Activated CD8-positive, alpha-beta memory T cell treated with anti-CD3 and anti-CD28 coated beads, Interleukin-2, amount 50 U/mL, for 24 hours (primary cell): ENCODE measurements around the gene KRCC1.

Source experiments
- DNase-seq: peaks from one replicate; pipeline ENCODE4 v3.0.0-alpha.2; 2020; ENCODE audit errors: extremely low read depth

KRCC1 gene

DNA sequence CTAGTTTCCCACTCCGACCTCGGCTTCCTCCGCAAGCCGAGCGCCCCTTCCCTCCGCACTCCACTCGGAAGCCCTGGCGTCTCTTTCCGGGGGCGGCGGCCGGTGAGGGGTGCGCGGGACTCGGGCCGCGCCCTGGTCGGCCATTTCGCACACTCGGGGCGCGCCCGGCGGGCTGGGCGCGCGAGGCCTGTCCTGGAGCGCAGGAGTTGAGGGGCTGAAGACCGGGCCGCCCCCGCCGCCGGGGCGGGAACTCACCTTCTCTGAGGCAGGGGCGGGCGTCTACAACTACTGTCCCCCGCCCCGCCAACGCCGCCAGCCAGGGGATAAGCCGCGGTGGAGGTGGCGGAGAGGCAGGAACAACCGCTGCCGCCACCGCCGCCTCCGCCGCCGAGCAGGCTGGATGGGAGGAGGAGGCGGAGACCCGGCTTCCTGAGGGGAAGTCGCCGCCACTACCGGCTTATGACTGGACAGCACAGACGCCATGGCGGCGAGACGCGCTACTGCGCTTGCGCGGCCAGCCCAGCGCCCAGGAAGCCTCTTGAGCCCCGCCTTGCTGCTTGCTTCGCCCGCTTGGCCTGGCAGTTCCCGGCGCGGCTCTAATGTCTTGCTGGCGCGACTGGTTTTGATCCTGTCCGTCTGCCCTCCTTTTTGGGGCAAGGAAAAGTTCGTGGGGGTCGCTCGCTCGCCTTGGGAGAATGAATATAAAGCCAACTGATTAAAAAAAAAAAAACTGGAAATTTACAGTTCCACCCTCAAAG lies at the start of gene KRCC1:
KRCC1 (minus strand) TSS at position 413 of the 758 bp plus-strand sequence. CDS start 27,220 bp downstream, outside the sequence.
- DNase-seq, result peak; percentile 79

DNA sequence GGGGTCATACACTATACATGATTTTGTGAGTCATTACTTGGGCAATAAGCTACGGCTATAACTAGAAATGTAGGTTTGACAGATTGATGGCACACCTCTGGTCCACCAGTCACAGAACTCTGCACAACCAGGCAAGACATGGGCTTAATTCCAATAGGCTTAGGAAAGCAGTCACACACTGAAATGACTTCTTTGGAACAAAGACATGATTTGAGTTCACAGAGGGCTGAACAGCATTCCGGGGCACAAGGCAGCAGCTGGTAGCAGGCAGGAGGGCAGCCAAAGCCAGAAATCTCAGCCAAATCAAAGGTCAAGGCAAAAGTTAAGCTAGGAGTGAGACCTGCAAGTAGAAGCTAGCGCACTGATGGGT lies 44.9 kb upstream of the KRCC1 start:
- DNase-seq, result no peak

DNA sequence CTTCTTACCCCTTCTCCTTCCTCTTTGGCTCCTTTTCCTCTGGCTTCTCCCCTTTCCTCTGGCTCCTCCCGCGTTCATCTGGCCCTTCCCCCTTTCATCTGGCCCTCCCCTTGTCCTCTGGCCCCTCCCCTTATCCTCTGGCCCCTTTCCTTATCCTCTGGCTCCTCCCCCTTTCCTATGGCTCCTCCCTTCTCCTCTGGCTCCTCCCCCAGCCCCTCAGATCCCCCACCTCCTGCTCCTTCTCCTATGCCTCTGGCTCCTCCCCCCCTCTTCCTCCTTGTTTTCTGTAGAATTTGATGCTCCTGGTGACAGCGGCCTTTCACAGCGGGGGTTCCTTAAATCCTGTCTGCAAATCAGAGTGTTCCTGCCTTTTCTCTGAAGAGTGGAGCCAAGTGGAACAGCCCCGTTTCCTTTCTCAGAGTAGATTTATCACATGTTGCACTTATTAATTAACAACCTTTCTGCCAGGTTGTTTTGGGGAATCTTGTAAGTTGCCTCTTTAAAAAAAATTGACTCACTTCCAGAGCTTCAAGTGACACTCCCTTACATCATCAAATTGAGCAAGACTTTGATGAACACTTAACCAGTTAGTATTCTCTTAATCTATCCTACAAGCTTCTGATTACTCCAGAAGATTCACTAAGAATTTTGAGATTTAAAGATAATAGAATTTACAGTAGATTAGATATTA lies 44.4 kb upstream of the KRCC1 start:
- no peak for DNase-seq

DNA sequence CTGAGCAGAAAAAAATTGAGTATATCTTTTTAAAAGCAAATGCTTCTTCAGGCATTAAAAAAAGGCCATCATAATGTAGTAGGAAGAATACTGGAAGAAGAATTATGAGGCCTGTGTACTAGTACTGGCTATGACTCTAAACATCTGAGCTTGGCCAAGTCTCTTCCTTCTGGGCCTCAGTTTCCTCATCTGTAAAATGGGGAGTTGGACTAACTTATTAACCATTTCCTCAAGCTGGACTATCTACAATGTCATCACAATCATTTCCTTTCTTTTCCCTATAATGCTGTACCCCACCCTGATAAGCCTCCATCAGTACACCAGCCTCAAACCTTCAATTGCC lies 42.9 kb upstream of the KRCC1 start:
- DNase-seq, result no peak

DNA sequence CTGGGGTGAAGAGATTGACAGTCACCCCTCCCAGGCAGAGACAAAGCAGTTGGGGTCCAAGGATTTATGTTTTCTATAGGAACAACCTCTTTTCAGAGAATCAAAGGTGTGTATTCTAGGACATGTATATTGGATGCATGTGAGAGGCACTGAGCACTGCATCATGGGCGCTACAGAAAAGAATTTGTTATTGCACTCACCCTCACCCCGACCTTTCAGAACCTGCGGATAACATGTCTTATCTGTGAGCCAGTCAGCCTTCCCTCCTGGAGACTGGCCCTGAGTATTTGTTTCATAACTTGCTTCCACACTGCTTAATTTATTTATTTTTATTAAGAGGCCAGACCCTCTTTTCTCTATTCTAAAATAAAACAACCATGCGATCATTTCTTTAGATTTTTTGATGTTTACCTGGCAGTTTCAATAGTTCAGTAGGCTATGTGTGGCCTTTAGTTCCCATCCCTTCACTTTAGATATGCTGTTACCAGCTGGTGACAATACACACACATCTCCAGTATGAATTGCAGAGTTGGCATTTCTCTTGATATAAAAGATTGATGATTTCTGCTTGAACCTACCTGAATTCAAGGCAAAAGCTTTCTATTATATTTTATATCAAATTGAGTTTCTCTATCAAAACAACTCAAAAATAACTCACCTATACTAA lies 42.4 kb upstream of the KRCC1 start:
- DNase-seq, result no peak

DNA sequence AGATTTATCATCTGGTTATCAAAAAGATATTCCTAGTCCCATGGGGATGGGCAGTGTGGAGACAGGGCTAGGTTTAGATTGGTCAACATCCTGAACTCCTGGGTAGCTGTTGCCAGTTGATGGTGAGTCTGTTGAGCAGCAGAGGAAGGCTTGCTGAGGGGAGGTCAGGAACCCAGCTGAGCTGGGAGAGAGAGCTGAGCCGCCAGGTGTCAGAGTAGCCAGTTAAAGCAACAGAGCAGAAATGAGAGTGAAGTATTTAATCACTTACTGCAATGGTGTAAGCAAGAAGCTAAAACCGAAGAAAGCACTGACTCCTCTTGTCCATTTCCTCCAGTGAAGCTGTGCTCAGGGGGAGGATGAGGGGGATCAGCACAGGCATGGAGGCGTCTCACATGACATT lies 41.6 kb upstream of the KRCC1 start:
- DNase-seq, result no peak

DNA sequence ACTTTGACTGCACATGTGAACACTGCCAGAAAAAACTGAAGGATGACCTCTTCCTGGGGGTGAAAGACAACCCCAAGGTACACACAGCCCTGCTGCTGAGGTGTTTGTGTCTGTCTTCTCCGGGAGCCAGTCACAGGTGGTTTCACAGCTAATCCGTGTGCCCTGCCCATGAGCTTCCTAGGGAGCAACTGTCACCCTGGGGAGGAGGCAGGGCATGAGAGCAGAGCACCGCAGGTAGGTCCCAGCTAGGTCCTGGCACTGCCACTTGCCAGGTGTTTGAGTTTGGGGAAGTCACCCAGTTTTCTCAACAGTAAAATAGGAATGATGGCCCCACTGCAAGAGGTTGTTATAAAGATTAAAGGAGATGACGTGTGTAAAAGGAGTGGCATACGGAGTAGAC lies 41.1 kb upstream of the KRCC1 start:
- no peak for DNase-seq

DNA sequence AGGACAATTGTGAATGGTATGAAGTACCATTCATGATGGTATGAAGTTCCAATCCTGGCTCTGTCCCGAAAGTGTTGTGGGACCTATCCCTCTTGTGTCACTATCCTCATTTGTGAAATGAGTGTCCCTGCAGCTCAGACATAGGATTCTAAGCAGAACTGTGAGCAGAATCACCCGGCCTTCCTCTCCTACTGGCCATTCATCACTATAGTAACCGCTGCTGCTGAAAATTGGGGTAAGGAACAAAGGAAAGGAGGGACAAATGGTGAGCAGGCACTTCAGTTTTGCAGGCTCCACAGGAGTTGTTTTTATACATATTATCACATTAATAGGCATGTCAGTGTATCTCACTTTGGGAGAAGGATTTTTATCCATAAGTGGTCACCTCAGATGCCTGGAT lies 39.4 kb upstream of the KRCC1 start:
- DNase-seq, result no peak

DNA sequence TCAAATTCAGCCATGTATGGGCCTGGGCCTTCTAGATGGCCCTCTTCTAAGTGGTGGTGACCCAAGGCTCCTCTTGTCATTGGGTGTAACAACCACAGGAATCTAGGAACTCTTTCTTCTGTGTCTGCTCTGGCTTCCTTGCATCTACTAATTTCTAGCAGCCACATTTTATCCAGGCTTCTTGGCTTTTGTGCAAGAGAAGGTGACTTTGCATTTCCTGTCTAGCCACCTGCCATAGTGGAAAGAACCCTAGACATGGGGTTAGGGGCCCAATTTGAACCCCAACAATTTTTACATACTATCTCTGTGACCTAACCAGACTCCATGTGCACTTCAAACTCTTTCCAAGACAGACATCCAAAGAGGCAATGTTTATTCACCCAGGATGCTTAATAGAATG lies 37.2 kb upstream of the KRCC1 start:
- no peak for DNase-seq

DNA sequence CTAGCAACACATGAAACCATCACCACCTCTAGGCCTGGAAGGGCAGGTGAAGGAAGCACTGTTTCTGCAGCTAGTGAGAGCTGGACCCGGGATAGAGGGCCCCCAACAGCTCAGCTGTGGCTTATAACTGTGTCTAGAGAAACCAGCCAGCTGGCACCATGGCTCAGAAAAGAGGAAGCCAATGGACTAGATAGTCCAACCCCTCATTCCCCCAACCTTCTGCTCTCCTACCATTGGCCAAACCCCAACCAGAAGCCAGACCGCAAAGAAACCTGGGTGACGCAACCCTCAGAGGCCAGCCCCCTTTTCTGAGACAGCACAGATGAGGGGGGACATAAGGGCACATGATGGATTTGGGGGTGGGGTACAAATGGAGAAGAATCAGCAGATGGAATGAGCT lies 36.4 kb upstream of the KRCC1 start:
- no peak for DNase-seq

DNA sequence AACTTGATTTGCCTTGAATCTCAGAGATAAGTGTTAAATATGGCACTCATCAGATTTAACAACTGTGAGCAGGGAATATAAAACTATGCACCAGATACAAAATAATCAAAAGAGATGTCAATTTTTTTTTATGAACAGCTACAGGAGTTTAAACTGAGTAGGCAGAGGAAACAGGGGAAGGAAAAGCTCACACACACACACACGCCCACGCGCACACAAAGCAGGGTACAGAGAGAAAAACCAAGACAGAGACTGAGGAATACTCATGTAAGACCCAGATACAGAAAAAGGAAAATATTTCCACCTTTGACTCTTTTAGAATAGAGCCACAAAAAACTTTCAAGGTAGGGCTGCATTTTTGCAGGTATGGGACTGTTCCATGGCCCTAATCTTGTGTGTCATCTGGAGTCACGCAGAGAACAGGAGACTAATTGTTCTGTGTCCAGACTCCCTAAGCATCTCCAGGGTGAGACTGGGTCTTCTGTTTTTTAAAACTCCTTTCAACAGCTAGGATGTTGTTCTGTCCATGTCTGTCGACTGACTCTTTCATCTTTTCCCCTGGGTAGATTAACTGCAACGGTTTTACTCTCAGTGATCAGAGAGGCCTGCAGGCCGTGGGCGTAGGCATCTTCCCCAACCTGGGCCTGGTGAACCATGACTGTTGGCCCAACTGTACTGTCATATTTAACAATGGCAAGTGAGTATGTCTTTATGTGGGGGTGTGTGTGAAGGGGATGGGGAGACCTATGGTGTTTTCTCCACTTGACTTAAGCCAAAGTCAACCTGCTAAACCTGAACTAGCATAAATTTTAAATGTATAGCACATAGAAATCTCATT lies 35.1 kb upstream of the KRCC1 start:
- DNase-seq, result no peak

DNA sequence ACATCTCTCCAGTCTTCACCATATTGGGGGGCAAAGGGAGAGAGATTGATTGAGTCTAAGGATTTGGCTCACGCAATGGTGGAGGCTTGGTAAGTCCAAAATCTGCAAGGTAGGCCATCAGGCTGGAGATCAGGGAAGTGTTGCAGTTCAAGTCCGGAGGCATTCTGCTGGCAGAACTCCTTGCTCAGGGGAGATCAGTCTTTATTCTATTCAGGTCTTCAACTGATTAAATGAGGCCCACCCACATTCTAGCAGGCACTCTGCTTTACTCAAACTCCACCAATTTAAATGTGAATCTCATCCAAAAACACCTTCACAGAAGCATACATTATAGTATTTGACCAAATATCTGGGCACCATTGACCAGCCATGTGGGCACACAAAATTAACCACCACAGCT lies 33.4 kb upstream of the KRCC1 start:
- DNase-seq, result no peak

DNA sequence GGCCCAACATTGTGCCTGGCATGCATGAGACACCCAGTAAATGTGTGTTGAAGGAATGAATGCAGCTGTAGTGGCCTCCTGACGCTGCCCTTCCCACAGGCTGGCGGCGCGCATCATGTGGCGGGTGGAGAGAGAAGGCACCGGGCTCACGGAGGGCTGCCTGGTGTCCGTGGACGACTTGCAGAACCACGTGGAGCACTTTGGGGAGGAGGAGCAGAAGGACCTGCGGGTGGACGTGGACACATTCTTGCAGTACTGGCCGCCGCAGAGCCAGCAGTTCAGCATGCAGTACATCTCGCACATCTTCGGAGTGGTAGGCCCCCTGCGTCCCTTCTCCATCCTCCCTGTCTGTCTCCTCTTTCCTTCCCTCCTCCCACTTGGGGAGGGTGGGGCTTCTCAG lies 32.2 kb upstream of the KRCC1 start:
- no peak for DNase-seq

DNA sequence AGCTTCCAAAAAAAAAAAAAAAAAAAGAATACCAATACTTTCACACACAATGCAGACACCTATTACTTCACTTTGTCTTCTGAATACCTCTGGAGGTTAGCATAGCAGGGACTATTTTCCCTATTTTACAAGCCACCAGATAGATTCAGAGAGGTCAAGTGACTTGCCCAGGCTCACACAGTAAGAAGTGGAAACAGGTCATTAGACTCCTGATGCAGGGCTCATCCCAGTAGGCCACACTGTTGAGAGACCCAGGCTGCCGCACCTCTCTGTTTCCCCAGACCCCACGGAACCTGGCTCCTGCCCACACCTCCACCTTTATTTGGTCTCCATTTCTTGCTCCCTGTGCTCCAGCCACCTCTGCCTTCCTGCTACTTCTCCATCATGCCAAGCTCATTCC lies 31.5 kb upstream of the KRCC1 start:
- no peak for DNase-seq

DNA sequence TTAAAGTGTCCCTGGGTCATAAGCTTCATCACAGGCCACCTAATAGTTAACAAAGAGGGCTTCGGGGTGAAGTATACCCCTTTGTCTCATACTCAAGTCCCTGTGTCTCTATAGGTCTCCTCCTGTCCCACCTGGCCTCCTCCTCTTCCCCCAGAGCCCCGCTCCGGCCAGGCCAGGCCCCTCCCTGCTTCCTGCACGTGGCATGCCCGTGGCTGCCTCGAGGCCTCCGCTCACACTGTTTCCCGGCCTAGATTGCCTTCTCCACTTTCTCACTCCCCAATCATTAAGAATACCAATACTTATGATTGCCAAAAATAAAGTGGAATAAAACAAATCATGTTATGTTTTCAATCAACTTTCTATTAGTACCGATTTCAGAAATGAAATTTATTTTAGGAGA lies 30.8 kb upstream of the KRCC1 start:
- no peak for DNase-seq

DNA sequence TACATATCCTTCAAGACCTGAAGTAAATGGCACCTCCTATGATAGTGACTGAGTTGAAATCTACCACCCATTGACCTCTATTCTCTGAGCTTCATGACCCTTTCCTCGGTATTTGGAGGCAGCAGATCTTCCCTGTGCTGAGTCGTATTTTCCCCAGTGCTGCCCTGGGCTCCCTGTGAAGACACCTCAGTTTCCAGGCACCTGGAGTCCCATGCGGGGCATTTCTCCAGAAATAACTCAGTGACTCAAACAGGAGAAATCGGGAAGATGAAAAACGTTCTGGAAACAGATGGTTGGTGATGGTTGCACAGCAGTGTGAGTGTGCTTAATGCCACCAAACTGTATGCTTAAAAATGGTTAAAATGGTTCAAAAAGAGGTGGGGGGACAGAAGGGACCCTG lies 30.0 kb upstream of the KRCC1 start:
- no peak for DNase-seq

DNA sequence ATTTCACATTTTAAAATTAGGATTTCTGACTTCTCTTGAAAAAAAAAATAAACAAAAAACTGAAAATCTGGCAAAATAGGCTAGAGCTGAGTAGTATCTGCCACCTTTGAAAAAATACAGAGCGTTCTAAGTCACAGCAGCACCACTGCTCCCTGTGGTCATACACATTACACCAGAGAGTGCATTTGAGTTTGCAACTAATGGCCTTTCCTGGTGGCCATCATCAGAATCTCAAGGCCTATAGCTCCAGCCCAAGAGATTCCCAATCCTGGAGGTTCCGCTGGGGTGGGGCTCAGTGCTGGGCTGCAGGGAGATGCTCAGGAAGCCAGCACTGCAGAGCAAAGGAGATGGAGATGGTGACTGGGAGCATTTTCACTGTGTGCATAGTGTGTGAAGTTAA lies 29.5 kb upstream of the KRCC1 start:
- DNase-seq, result no peak

DNA sequence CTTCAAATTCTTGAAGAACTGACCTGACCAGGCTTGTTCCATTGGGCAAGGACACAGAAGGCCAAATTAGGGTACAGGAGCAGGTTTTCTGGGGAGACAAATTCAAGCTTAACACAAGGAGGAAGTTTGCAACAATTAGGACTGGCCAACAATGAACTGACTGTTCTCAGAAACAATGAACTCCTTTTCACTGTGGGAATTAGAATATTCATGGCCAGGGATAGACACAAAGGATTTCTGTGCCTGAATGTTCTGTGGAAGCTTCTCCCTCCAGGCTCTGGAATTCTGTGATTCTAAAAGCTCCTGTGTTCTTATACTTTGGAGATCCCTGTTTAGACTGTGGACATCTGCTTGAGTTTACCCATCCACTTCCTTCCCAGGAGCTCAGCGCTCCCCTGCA lies 27.2 kb upstream of the KRCC1 start:
- no peak for DNase-seq

DNA sequence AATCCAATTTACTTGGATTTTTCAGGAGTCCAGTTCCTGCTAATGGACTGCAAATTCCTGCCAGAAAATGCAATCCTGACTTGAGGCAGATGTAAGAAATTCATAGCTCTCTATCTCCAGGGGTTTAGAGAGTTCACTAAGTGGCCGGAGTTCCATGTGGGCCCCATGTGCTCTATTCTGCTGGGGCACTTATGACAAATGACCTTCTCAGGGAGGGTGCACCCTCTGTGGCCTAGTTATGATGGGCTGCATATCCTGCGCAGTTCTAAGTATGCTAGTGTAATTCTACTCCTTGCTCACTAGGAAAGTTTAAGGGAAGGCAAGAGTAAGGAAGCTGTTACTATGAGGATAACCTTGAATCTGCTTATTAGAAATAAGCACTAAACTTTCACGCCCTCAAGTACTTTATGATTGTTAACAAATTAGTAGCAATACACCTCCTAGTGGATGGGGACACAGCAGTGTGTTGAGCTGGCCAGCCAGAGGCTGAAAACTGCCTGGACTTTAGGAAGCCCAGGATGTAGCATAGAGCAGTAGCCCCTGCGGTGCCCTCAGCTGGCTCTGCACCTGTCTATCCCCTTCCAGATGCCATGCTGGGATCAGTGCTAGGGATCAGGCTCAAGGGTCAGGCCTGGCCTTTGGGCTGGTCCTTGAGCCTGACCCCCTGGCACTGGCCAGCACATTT lies 26.5 kb upstream of the KRCC1 start:
- no peak for DNase-seq

DNA sequence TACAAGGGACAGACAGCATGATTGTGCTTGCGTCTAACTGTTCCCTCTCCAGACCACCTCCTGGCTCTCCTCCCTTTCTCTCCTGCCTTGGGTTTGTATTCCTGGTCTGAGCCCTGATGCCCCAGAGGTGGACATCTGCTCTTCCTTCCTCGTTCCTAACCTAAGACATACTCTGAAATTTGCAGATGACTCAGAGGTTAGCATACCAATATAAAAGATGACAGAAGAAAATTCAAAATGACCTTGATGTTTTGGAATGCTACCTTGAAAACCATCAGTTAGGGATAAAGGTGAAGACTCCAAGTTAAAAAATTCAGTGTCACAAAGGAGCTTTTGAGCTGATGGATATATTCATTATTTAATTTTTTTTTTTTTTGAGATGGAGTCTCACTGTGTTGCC lies 25.0 kb upstream of the KRCC1 start:
- DNase-seq, result no peak

DNA sequence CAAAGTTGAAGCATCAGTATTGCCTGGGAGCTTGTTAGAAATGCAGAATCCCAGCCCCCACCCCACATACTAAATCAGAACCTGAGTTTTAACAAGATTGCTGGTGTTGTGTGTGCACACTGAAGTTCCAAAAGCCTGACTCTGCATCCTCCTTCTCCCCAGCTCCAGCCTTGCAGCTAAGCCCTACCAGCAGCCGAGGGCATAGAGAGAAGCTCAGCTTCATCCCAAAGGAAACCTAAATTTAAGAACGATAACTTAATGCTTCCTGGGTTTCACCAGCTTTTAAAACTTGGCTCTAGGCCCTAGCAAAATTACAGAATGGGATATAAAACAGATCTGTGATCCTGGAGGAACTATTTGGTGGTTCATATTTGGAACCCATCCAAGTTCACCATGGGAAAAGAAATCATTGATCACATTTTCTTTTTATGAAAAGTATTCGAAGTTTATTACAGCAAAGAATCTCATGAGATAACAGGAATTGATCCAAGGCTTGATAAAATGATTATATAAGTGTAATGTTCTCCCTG lies 23.1 kb upstream of the KRCC1 start:
- no peak for DNase-seq

DNA sequence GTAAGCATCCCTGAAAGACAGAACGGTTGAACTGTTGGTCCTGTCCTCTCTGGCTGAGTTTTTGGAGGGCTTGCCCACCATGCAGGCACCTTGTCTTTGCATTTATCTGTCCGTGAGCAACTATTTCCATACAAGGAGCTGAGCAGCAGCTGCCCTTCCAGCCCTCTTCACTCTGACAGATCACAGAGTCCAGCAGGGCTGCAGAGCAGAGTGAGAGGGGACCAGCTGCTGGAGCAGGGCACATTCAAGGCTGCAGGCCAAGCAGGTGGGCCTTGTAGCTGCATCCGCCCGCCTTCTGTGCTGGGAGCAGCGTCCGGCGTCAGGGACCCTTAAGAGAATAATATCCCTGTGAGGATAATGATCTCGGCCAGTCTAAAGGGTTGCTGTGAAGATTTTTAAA lies 21.5 kb upstream of the KRCC1 start:
- DNase-seq, result no peak
